ENCODE results near the gene ABHD17B. TPM values are rescaled to one million over a fixed set of nuclear protein-coding genes. Genes with fewer than 3 reads are reported as not detected.

Gene ABHD17B
- total and polyA plus RNA-seq, 2 experiments from 2014 or later: 7.7 to 10.7 TPM

DNA sequence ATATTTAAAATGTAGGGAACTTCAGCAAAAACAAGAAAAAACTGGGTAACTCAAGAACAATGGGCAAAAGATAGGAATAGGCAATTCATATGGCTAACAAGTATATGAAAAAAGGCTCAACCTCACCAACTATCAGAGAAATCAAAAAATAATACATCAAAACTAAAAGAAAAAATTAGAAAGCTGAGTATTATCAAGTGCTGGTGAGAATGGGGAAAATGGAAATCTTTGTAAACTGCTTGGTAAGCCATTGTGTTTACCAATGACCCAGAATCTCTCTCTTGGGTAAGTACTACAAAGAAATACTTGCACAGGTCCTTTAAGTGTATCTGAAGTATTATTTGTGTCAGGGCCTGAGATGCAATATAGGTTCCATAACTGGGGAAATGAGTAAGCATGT is 27.0 kb downstream of the ABHD17B start:
- Histone ChIP-seq H3K79me2 (ENCODE audit: insufficient read depth) (peaks cover 93% of the 10 kb centered on the region), H3K27ac (no peak overlapping the region)

DNA sequence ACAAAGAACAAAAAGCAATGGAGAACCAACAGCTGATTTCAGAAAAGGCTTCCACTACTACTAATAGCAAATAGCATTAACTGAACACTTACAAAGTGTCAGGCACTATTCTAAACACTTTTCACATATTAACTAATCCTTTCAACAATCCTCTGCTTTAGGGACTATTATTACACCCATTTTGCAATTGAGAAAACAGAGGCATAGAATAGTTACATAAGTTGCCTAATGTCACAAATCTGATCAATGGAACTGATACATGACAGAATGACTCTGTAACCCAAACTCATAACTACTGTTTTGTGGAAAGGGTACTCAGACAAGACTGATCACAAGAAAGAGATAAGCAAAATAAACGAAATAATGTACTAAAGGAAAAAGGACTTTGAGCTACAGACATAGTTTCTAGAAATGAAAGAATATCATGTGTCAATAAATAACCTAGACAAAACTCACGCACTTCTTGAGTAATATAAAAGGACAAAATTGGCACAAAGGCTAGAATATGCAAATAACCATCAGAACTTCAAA is 31.3 kb downstream of the ABHD17B start:
- no peaks in the 10 kb centered on the region for H3K9me3 ChIP-seq (ENCODE audit: low read depth)
- H3K27ac ChIP-seq: no peak overlapping the region
- in situ Hi-C loops (cut with MboI): no loop called here
- H3K4me2 ChIP-seq (ENCODE audit: unreplicated experiment): no peak overlapping the region
- no peaks in the 10 kb centered on the region for H3K9me2 ChIP-seq (ENCODE audit: insufficient read depth)
- no peaks in the 10 kb centered on the region for H4K20me1 ChIP-seq (ENCODE audit: insufficient read depth)
- H3K27me3 ChIP-seq (replicated peaks; ENCODE audit: insufficient read depth): no peaks in the 10 kb centered on the region
- H2AFZ ChIP-seq: no peak overlapping the region
- H3K79me2 ChIP-seq (ENCODE audit: insufficient read depth): peaks cover 99% of the 10 kb centered on the region
- no peak overlapping the region for H3K4me3 ChIP-seq
- H3F3A ChIP-seq (ENCODE audit: insufficient read depth): no peaks in the 10 kb centered on the region
- 90 to 97% methylated on average over 2 of the region's 2 CpGs for WGBS, 2 experiments (ENCODE audit: low coverage in 1 of 2, low lambda C conversion rate in 2 of 2, missing lambda C conversion rate in 2 of 2)
- H3K9ac ChIP-seq: no peak overlapping the region
- H3K36me3 ChIP-seq (ENCODE audit: low read depth): no peaks in the 10 kb centered on the region
- DNase-seq: no peak
- H3K4me1 ChIP-seq (ENCODE audit: insufficient read depth): no peaks in the 10 kb centered on the region
- TF ChIP-seq EZH2phosphoT487 (IDR thresholded peaks at IDR 0.05; ENCODE audit: insufficient read depth, low read depth): no peak
- TF ChIP-seq EZH2 (IDR thresholded peaks at IDR 0.05; ENCODE audit: insufficient read depth, poor library complexity, severe bottlenecking): no peak

More for the DNA sequence above, 27.0 kb downstream of the ABHD17B start:
- no peaks in the 10 kb centered on the region for H4K20me1 ChIP-seq (ENCODE audit: insufficient read depth)
- no peaks in the 10 kb centered on the region for H3K9me3 ChIP-seq (ENCODE audit: low read depth)
- DNase-seq: no peak
- TF ChIP-seq EZH2 (IDR thresholded peaks at IDR 0.05; ENCODE audit: insufficient read depth, poor library complexity, severe bottlenecking) (no peak), EZH2phosphoT487 (IDR thresholded peaks at IDR 0.05; ENCODE audit: insufficient read depth, low read depth) (no peak)
- H3K4me1 ChIP-seq (ENCODE audit: insufficient read depth): no peaks in the 10 kb centered on the region
- H3K4me3 ChIP-seq: no peak overlapping the region
- no peak overlapping the region for H3K4me2 ChIP-seq (ENCODE audit: unreplicated experiment)
- H2AFZ ChIP-seq: no peak overlapping the region
- in situ Hi-C loops (cut with MboI): no loop called here
- H3K36me3 ChIP-seq (ENCODE audit: low read depth): no peaks in the 10 kb centered on the region
- H3F3A ChIP-seq (ENCODE audit: insufficient read depth): no peaks in the 10 kb centered on the region
- no peaks in the 10 kb centered on the region for H3K27me3 ChIP-seq (replicated peaks; ENCODE audit: insufficient read depth)
- H3K9ac ChIP-seq: no peak overlapping the region
- no peaks in the 10 kb centered on the region for H3K9me2 ChIP-seq (ENCODE audit: insufficient read depth)

DNA sequence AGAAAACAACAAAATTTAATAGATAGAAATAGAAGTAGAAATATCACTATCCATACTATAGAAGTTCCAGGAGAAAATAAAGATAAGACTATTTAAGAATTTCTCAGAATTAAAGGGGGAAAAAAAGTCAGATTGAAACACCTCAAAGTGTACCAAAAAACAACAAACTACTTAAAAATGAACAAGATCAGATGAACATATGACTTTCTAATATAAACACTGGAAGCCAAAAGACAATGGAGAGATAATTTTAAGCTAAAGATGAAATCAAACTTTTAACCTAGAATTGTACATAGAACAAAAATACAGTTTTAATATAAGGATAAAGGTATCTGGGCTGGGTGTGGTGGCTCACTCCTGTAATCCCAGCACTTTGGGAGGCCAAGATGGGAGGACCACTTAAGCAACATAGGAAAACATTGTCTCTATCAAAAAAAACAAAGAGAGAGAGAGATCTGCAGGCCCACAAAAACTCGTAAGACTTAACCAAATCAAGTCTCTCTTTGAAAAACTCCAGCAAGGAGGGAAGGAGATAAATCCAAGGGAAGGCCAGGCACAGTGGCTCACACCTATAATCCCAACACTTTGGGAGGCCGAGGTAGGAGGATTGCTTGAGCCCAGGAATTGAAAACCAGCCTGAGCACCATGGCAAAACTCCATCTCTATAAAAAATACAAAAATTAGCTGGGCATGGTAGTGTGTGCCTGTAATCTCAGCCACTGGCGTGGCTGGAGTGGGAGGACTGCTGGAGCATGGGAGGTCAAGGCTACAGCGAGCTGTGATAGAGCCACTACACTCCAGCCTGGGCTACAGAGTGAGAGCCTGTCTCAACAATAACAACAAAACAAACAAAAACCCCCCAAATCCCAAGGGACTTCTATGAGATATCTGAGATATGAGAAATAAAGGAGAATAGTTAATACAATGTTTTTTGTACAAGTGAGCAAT is 32.4 kb downstream of the ABHD17B start:
- Histone ChIP-seq H3K9me2 (ENCODE audit: insufficient read depth) (no peaks in the 10 kb centered on the region), H3K36me3 (ENCODE audit: low read depth) (0 out of 2 replicates have a peak, but pooled peaks cover 4% of the 10 kb centered on the region), H3K9me3 (ENCODE audit: low read depth) (no peaks in the 10 kb centered on the region), H3K4me1 (ENCODE audit: insufficient read depth) (no peaks in the 10 kb centered on the region), H3K79me2 (ENCODE audit: insufficient read depth) (peaks cover 97% of the 10 kb centered on the region), H3K27ac (no peak overlapping the region), H3K4me2 (ENCODE audit: unreplicated experiment) (no peak overlapping the region), H3F3A (ENCODE audit: insufficient read depth) (no peaks in the 10 kb centered on the region), H4K20me1 (ENCODE audit: insufficient read depth) (no peaks in the 10 kb centered on the region), H2AFZ (no peak overlapping the region), H3K4me3 (no peak overlapping the region), H3K27me3 (replicated peaks; ENCODE audit: insufficient read depth) (no peaks in the 10 kb centered on the region), H3K9ac (no peak overlapping the region)
- TF ChIP-seq EZH2phosphoT487 (IDR thresholded peaks at IDR 0.05; ENCODE audit: insufficient read depth, low read depth) (no peak), EZH2 (IDR thresholded peaks at IDR 0.05; ENCODE audit: insufficient read depth, poor library complexity, severe bottlenecking) (no peak)
- in situ Hi-C loops (cut with MboI): no loop called here
- 95 to 98% methylated on average over 4 of the region's 4 CpGs for WGBS, 2 experiments (ENCODE audit: low coverage in 1 of 2, low lambda C conversion rate in 2 of 2, missing lambda C conversion rate in 2 of 2)
- peak; percentile 2 for DNase-seq

DNA sequence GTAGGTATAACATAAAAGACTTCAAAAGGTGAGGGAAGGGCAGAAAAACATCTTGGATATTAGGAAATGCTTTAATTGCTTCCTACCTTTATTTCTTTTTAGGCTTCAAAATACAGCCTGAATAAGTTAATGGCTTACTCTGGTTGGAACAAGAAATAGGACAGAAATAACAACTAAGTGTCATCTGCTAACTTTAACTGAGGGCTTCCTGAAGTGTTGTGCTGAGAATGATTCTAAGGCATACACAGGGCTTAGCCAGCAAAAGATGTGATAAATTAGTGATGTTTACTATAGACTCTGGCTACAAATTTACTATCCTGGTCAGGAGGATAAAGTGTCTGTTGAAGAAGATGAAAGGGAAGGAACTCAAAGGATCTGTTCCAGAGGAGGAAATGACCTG is 34.2 kb downstream of the ABHD17B start:
- Histone ChIP-seq H3K27ac (no peak overlapping the region), H3K36me3 (ENCODE audit: low read depth) (0 out of 2 replicates have a peak, but pooled peaks cover 4% of the 10 kb centered on the region), H3K4me2 (ENCODE audit: unreplicated experiment) (no peak overlapping the region), H3K4me1 (ENCODE audit: insufficient read depth) (no peaks in the 10 kb centered on the region), H3K27me3 (replicated peaks; ENCODE audit: insufficient read depth) (no peaks in the 10 kb centered on the region), H3F3A (ENCODE audit: insufficient read depth) (no peaks in the 10 kb centered on the region), H3K9me2 (ENCODE audit: insufficient read depth) (no peaks in the 10 kb centered on the region), H3K79me2 (ENCODE audit: insufficient read depth) (peaks cover 90% of the 10 kb centered on the region), H3K4me3 (no peak overlapping the region), H4K20me1 (ENCODE audit: insufficient read depth) (no peaks in the 10 kb centered on the region), H2AFZ (no peak overlapping the region), H3K9me3 (ENCODE audit: low read depth) (no peaks in the 10 kb centered on the region), H3K9ac (no peak overlapping the region)
- no peak for DNase-seq
- in situ Hi-C loops (cut with MboI): no loop called here
- TF ChIP-seq EZH2 (IDR thresholded peaks at IDR 0.05; ENCODE audit: insufficient read depth, poor library complexity, severe bottlenecking) (no peak), EZH2phosphoT487 (IDR thresholded peaks at IDR 0.05; ENCODE audit: insufficient read depth, low read depth) (no peak)
